SK-N-SH treated with all-trans-retinoic acid at 6 μM for 48 hours (cell line): ENCODE measurements around the gene ZBTB40.

Source experiments
- ARNTL ChIP-seq: fragments of 450-650 bp; formaldehyde crosslinking; IDR thresholded peaks from 2 replicates; pipeline ENCODE4 v1.5.0; 2020; ENCODE audit warnings: low read depth, mild to moderate bottlenecking, moderate library complexity, borderline replicate concordance
- BACH2 ChIP-seq: fragments of 250-450 bp; sonication (Bioruptor Pico); IDR thresholded peaks from 2 replicates; pipeline ENCODE4 v1.9.0; 2021; ENCODE audit warnings: mild to moderate bottlenecking, borderline replicate concordance
- CREB5 ChIP-seq: fragments of 250-450 bp; sonication (Bioruptor Pico); IDR thresholded peaks from 2 replicates; pipeline ENCODE4 v1.5.1; 2020; ENCODE audit warnings: low read depth, mild to moderate bottlenecking, moderate library complexity
- ISL1 ChIP-seq: fragments of 250-450 bp; sonication (Bioruptor Pico); IDR thresholded peaks from 2 replicates; pipeline ENCODE4 v2.1.2; 2022; ENCODE audit warnings: mild to moderate bottlenecking, moderate library complexity
- TCF4 ChIP-seq: fragments of 250-450 bp; sonication (Bioruptor Pico); IDR thresholded peaks from 2 replicates; pipeline ENCODE4 v1.8.0; 2021; ENCODE audit warnings: mild to moderate bottlenecking, moderate library complexity, borderline replicate concordance
- ZFP30 ChIP-seq: fragments of 450-650 bp; formaldehyde crosslinking; IDR thresholded peaks from 2 replicates; pipeline ENCODE4 v1.5.0; 2022; ENCODE audit warnings: mild to moderate bottlenecking, moderate library complexity
- ZNF565 ChIP-seq: fragments of 450-650 bp; formaldehyde crosslinking; conservative IDR thresholded peaks from 2 replicates; pipeline ENCODE4 v1.5.0; 2020; ENCODE audit warnings: low read depth, mild to moderate bottlenecking, moderate library complexity

- TF ChIP-seq ZFP30 (CRISPR knock-in tag) (no peak), ZNF565 (CRISPR knock-in tag) (no peak), CREB5 (CRISPR knock-in tag) (no peak), BACH2 (no peak), ARNTL (no peak), ISL1 (CRISPR knock-in tag) (no peak), TCF4 (no peak)
Measured at GRCh38 chr1:22555371-22555656, 103.7 kb downstream of the ZBTB40 start.
